Neuron (in vitro differentiated cells): ENCODE results near the gene IL10RA.
"Not testable (repeated sequence)": the region's sequence is repeated elsewhere in the genome, so short reads cannot be mapped to it uniquely, and the experiment has no call there.

Source experiments
- H2AFZ ChIP-seq: one replicate; pipeline ENCODE4 v1.6.1; 2013; ENCODE audit warnings: low read depth, mild to moderate bottlenecking, inconsistent platforms, low read length, moderate library complexity
- H3K27me3 ChIP-seq: one replicate; pipeline ENCODE4 v1.6.1; 2013; ENCODE audit warnings: low read length; ENCODE audit not compliant: insufficient read depth
- H3K36me3 ChIP-seq: one replicate; pipeline ENCODE4 v1.6.1; 2013; ENCODE audit warnings: low read length; ENCODE audit not compliant: insufficient read depth
- H3K4me1 ChIP-seq: one replicate; pipeline ENCODE4 v1.6.1; 2013; ENCODE audit warnings: low read length; ENCODE audit not compliant: insufficient read depth
- H3K4me3 ChIP-seq: 2 replicates; pipeline ENCODE4 v1.5.1; 2013; ENCODE audit warnings: mild to moderate bottlenecking, low read length, moderate library complexity
- H3K9me3 ChIP-seq: one replicate; pipeline ENCODE4 v1.6.1; 2013; ENCODE audit warnings: low read length

IL10RA gene

DNA sequence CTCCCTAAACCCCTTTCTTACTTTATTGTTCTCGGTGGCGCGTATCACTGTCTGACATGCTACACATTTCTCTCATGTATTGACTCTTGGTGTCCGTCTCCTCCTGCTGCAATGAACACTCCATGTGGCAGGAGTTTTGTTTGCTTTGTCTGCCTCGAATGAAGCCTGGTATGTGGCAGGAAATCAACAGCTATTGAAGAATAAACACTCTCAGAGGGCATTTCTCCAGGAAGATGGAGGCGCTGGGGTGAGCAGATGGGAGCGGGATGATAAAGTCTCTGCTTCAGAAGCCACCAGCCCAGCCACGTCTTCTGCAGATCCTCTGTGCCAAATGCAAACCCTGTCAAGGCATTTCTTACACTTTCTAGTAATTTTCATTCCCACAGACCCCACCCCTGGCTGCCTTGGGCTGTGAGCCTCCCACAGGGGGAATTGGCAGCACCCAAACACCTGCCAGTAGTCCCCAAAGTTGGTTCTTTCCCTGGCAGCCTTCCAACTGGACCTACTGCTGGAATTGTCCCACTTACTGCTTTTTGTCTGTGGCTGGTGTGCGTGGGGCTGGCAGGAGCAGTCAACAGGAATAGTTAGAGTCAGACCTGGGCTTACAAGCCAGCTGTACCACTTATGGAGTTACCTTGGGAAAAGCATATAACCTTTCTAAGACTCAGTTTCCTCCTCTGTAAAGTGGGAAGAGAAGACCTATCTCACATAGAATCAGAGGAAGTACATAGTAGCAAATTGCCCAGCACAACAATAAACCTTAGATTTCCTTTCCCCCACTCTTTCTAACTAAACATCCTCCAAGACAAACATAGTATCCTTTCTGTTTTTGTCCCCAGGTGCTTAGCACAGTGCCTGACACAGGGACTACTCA, 13.3 kb upstream of the IL10RA start:
- Histone ChIP-seq H3K9me3 (no peaks in the 10 kb centered on the region), H3K36me3 (no peaks in the 10 kb centered on the region), H3K4me1 (no peaks in the 10 kb centered on the region), H2AFZ (no peak overlapping the region), H3K27me3 (peaks cover 10% of the 10 kb centered on the region), H3K4me3 (no peak overlapping the region)

DNA sequence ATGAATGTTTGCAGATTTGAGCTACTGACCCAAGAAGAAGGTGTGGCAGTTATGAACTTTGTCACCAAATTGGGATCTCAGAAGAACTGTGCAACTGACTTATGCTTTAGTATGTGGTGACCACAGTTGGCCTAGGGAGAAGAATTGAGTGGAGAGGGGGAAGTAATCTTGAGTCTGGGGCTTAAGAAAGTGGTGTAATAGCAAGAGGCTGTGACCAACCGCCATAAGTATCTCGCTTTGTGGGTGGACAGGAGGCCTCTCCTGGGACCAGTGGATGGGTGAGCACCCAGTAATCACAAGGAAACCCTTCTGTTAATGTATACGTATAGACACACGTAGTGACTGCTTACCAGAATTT, 12.7 kb upstream of the IL10RA start:
- H2AFZ ChIP-seq, result no peak overlapping the region
- no peaks in the 10 kb centered on the region for H3K36me3 ChIP-seq
- no peaks in the 10 kb centered on the region for H3K4me1 ChIP-seq
- peaks cover 8% of the 10 kb centered on the region for H3K27me3 ChIP-seq
- H3K4me3 ChIP-seq, result no peak overlapping the region
- no peaks in the 10 kb centered on the region for H3K9me3 ChIP-seq

DNA sequence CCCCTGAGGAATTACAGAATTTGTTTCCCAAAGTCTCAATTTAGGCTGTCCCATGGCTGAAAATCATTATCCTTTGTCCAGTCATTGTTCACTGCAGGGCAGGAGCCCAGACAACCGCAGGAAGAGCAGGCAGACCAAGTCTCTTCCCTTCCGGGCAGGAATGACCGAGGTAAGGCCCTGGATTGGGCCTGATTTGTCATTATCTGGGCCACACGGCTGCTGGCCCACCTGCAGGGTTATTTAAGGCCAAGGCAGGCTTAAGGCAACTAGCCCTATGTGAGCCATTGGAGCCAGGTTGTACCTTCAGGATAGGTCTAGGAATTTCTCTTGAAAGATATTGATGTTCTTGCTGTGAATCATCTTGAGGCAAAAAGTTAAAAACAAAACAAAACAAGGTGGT, 9.7 kb upstream of the IL10RA start:
- no peaks in the 10 kb centered on the region for H3K36me3 ChIP-seq
- H3K4me1 ChIP-seq, result no peaks in the 10 kb centered on the region
- no peaks in the 10 kb centered on the region for H3K9me3 ChIP-seq
- peaks cover 4% of the 10 kb centered on the region for H3K27me3 ChIP-seq
- H2AFZ ChIP-seq, result no peak overlapping the region
- no peak overlapping the region for H3K4me3 ChIP-seq

DNA sequence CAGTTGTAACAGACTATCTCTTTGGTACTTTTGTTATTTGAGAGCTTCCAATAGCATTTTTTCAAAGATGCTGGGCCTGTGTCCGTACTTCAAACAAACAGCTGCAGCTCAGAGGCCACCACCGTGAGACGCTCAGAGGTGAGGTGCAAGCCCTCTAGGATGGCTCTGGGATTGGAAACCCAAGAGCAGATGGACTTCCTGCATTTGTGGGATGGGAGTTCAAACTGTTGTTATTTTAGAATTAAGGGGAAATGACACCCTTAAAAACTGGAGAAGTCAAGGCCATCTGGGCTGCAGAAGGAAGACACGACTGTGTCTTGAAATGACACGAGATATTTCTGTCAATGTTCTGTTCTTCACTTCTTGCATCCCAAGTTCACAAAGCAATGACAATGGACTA, 9.2 kb upstream of the IL10RA start:
- no peaks in the 10 kb centered on the region for H3K4me1 ChIP-seq

DNA sequence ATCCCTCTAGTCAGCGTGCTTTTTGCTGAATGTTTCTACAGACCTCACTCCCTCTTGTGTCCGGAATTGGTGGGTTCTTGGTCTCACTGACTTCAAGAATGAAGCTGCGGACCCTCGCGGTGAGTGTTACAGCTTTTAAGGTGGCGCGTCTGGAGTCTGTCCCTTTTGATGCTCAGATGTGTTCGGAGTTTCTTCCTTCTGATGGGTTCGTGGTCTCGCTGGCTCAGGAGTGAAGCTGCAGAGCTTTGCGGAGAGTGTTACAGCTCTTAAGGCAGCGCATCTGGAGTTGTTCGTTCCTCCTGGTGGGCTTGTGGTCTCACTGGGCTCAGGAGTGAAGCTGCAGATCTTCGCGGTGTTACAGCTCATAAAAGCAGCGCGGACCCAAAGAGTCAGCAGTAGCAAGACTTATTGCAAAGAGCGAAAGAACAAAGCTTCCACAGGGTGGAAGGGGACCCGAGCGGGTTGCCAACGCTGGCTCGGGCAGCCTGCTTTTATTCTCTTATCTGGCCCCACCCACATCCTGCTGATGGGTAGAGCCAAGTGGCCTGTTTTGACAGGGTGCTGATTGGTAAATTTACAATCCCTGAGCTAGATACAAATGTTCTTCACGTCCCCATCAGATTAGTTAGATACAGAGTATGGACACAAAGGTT, 8.5 kb upstream of the IL10RA start:
- H2AFZ ChIP-seq, H3K9me3 ChIP-seq, H3K4me1 ChIP-seq, H3K36me3 ChIP-seq, H3K4me3 ChIP-seq, H3K27me3 ChIP-seq: not testable (repeated sequence)

More for the DNA sequence above, 9.2 kb upstream of the IL10RA start:
- Histone ChIP-seq H3K36me3 (no peaks in the 10 kb centered on the region), H3K27me3 (peaks cover 4% of the 10 kb centered on the region), H3K4me3 (no peak overlapping the region), H2AFZ (no peak overlapping the region), H3K9me3 (no peaks in the 10 kb centered on the region)

DNA sequence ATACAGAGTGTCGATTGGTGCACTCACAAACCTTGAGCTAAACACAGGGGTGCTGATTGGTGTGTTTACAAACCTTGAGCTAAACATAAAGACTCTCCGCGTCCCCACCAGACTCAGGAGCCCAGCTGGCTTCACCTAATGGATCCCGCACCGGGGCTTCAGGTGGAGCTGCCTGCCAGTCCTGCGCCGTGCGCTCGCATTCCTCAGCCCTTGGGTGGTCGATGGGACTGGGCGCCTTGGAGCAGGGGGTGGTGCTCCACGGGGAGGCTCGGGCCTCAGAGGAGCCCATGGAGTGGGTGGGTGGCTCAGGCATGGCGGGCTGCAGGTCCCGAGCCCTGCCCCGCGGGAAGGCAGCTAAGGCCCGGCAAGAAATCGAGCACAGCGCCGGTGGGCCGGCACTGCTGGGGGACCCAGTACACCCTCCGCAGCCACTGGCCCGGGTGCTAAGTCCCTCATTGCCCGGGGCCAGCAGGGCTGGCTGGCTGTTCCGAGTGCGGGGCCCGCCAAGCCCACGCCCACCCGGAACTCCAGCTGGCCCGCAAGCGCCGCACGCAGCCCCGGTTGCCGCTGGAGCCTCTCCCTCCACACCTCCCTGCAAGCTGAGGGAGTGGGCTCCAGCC, 7.8 kb upstream of the IL10RA start:
- not testable (repeated sequence) for H3K27me3 ChIP-seq, H3K9me3 ChIP-seq, H3K4me3 ChIP-seq, H3K36me3 ChIP-seq, H2AFZ ChIP-seq, H3K4me1 ChIP-seq

DNA sequence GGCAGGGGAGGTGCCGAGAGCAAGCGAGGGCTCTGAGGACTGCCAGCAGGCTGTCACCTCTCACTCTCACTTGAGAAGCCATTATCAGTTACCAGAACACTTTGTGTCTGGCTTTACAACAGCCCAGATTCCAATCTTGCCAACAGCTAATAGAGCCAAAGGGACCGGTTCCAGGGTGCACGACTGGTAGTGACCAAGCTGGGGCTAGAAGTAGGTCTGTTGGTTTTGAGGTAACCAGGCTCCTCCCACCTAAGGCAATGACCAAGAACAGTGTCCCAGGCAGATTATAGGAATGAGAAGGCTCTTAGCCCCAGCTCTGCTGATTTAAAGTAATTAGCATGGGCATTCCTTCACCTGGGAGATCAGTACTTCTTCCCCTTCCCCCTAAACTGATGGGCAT, 7.2 kb upstream of the IL10RA start:
- H2AFZ ChIP-seq, result no peak overlapping the region
- peaks cover under 1% of the 10 kb centered on the region for H3K27me3 ChIP-seq
- no peaks in the 10 kb centered on the region for H3K9me3 ChIP-seq
- H3K36me3 ChIP-seq, result no peaks in the 10 kb centered on the region
- no peaks in the 10 kb centered on the region for H3K4me1 ChIP-seq
- H3K4me3 ChIP-seq, result no peak overlapping the region

DNA sequence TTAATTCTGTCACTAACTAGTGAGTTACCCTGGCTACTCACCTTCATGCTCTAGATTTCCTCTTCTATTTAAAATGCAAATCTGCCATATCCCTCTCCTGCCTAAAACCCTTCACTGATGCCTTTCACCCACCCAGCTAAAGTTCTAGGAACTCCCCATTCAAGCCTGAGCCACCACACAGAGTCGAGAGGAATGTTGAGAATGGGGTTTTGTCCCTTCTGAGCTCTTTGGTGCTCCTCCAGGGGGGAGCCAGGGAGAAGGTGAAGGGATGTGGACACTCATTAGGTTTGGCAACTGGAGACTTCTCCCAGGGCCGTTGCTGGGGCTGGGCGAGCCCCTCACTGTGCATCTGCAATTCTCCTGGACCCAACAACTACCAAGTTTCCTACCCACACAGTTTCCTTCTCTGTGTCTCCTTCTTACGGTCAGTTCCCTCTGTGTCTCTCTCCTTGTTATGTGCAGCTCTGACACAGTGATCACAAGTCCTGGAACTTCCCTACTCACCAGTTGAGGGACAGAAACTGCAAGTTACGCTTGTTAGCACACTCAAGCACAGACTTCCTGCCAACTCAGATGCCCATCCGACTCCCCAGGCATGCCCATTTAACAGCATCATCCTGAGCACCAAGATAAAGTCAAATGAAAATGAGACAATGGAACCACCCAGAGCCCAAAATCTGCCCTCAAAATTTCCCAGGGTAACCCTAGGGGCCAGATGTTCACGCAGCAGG, 6.5 kb upstream of the IL10RA start:
- no peaks in the 10 kb centered on the region for H3K9me3 ChIP-seq
- peaks cover 7% of the 10 kb centered on the region for H3K27me3 ChIP-seq
- H2AFZ ChIP-seq, result no peak overlapping the region
- H3K36me3 ChIP-seq, result no peaks in the 10 kb centered on the region
- no peak overlapping the region for H3K4me3 ChIP-seq
- H3K4me1 ChIP-seq, result no peaks in the 10 kb centered on the region

DNA sequence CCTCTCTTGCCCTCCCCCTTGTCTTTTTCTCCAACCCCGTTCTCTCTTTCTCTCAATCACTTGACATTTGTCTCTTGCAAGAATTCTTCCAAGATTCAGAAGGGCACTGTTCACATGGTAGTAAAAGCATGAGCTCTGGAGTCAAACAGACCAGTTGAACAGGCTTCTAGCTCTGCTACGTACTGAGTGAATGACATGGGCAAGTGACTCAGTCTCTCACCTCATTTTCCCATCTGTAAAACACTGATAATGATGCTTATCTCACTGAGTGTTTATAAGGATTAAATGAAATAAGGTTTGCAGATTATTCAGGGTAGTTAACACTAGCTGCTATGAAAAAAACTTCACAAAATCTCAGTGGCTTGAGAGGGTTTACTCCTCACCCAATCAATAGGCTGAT, 5.9 kb upstream of the IL10RA start:
- Histone ChIP-seq H3K36me3 (no peaks in the 10 kb centered on the region), H3K4me1 (no peaks in the 10 kb centered on the region), H3K27me3 (peaks cover 13% of the 10 kb centered on the region), H3K9me3 (no peaks in the 10 kb centered on the region), H2AFZ (no peak overlapping the region), H3K4me3 (no peak overlapping the region)

DNA sequence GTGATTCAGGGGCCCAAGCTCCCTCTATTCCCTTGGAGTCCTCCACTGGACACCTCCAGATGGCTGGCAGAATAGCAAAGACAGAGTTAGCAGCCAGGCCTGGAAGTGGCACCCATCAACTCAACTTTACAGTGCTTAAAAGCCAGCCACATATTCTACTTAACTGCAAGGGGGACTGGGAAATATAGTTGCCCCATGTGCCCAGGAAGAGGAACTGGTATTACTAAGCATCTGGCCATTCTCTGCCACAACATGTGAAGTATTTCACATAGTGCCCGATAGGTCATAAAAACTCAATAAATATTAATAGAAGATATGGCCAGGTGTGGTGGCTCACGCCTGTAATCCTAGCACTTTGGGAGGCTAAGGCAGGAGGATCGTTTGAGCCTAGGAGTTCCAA, 5.5 kb upstream of the IL10RA start:
- H3K27me3 ChIP-seq, result peaks cover 15% of the 10 kb centered on the region
- H3K9me3 ChIP-seq, result no peaks in the 10 kb centered on the region
- H2AFZ ChIP-seq, result no peak overlapping the region
- no peak overlapping the region for H3K4me3 ChIP-seq
- no peaks in the 10 kb centered on the region for H3K4me1 ChIP-seq
- no peaks in the 10 kb centered on the region for H3K36me3 ChIP-seq

DNA sequence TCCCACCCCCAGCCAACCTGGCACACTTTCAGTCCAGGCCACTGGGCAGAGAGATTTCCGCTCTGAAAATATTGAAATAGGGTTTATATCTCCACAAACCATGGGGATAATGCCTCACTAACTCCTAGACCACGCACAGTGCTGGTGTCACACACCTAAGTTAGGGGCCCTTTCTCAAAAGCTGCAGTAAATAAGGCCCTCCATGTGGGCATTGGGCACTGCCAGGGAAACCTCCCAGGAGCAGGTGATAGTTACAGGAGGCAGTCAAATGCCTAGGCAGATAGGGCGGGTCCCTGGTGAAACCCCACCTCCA, 3.1 kb upstream of the IL10RA start:
- H3K9me3 ChIP-seq, result no peaks in the 10 kb centered on the region
- no peak overlapping the region for H2AFZ ChIP-seq
- H3K4me1 ChIP-seq, result no peaks in the 10 kb centered on the region
- no peak overlapping the region for H3K4me3 ChIP-seq
- no peaks in the 10 kb centered on the region for H3K36me3 ChIP-seq
- H3K27me3 ChIP-seq, result peaks cover 37% of the 10 kb centered on the region

DNA sequence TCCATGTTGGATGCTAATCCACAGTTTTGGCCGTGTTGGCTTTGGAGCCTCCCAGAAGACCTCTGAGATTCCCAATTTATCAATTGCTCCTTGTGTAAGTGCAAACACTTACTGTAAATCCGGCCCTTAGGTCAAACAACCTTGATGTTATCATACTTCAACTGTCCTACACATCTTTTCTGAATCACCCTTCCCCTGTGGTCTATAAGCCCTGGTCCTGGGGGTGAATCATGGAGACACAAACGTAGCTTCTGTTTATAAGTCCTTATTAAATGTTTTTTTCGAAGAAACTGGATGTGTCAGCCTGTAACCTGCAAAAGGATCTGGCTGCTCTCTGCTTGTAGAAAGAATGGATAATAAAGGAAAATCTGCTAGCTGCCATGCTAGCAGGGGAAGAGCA, 1.7 kb upstream of the IL10RA start:
- no peak overlapping the region for H2AFZ ChIP-seq
- no peaks in the 10 kb centered on the region for H3K36me3 ChIP-seq
- H3K9me3 ChIP-seq, result no peaks in the 10 kb centered on the region
- no peak overlapping the region for H3K4me3 ChIP-seq
- H3K27me3 ChIP-seq, result peaks cover 42% of the 10 kb centered on the region
- no peaks in the 10 kb centered on the region for H3K4me1 ChIP-seq

DNA sequence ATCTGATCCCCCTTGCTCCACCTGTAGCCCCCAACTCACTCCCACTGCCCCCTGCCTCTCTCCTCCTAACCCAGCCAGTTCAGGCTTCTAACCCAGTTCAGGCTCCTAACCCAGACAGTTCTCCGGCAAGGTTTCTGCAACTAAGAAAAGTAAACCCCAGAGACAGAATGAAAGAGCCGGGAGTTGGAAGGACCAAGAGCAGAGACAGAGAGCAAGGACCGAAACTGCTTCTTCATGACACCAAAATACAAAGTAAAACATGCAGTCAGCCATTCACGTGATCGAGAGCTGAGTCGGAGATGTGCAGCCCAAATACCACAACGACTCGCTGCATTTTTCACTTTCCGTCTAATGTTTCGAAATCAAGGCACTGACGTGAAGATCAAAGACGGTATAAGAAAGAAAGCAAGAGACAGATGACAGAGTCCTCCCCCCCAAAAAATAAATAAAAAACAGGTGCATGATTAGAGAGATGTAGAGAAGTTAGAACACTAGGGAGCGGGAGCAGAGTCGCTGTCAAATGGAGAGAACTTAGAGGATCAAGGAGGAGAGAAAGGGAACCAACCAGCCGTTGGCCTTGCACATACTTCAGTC, 884 bp downstream of the IL10RA start:
- H3K4me3 ChIP-seq, result no peak overlapping the region
- H3K27me3 ChIP-seq, result peaks cover 42% of the 10 kb centered on the region
- no peaks in the 10 kb centered on the region for H3K4me1 ChIP-seq
- H3K36me3 ChIP-seq, result no peaks in the 10 kb centered on the region
- H2AFZ ChIP-seq, result no peak overlapping the region
- no peaks in the 10 kb centered on the region for H3K9me3 ChIP-seq
